HG03159 (cell line): Measurements from ENCODE around the gene TNRC6C.

Experiments used
- ATAC-seq: cut with Tn5 transposase; IDR thresholded peaks from one replicate; pipeline ENCODE4 v1.9.1; 2021; ENCODE audit warnings: mild to moderate bottlenecking, moderate library complexity; ENCODE audit not compliant: unreplicated experiment

The TNRC6C gene

DNA sequence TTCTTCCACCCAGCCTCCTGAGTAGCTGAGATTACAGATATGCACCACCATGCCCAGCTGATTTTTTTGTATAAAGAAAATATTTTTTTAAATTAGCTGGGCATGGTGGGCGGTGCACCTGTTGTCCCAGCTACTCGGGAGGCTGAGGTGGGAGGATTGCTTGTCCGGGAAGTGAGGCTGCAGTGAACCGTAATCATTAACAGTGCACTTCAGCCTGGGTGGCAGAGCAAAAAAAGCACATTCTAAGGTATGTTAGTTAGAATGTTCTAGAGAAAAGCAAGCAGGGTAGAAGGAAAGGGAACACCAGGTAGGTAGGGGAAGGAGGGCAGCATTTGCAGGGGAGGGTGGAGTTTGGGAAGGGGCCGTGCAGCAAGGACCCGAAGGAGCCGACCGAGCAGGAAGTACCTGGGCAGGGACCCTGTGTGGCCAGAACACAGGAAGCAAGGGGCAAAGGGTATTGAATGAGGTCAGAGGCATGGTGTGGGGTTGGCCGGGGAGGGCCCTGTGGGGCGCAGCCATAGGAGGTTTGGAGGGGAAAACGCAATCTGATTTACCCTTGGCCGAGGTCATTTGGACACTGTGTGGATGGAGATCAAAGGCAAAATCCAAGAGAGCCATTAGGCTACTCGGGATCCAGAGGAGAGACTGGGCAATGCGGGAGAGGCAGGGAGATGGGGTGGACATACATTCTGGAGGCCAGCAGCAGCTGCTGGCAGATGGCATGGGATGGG lies 189.9 kb downstream of the TNRC6C start:
- ATAC-seq = no peak

DNA sequence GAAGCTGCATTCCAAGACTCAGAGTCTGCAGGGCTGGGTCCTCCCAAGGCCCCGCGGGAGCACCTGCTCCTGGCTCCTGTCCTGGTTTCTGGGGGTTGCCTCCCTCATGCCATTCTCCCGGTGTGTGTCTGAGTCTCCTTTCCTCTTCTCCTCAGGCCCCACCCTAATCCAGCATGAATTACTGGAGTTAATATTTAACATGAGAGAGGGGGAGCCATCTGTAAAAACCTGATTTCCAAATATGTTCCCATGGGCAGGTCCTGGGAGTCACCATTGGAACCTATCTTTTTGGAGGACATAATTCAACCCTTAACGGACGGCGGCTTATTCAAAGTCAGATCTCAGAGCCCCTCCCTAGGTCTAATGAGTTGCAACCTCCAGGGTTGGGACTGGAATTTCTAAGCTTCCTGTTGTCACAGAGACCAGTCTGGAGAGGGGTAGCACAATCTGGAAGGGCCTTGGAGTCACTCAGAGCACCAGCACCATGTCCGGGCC lies 193.1 kb downstream of the TNRC6C start:
- no peak for ATAC-seq

DNA sequence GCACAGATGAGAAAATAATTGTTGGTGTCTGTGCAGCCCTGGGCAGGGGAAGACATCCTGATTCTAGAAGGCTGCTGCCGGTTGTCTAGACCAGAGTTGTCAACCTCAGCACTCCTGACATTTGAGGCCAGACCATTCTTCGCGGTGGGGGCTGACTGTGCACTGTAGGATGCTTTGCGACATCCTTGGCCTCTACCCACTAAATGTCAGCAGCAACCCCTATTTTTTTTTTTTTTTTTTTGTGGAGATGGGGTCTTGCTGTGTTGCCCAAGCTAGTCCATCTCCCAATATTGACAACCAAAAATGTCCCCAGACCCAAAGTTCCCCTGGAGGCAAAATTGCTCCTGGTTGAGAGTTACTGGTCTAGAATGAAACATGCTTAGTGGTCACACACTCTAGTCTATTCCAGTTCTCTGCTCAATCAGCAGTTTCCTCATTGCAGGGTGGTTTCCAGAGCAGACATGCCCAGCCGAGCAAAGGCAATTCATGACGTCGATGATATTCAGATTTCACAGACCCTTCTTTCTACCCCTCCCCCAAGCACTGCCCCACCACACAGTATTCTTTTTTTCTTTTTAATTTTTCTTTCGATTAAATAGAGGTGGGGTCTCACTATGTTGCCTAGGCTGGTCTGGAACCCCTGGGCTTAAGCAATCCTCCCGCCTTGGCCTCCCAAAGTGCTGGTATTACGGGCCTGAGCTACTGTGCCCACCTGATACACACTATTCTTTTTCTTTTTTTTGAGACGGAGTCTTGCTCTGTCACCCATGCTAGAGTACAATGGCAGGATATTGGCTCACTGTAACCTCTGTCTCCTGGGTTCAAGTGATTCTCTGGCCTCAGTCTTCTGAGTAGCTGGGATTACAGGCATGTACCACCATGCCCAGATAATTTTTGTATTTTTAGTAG lies 196.7 kb downstream of the TNRC6C start:
- ATAC-seq = peak; percentile 55
